LNCAP (cell line): ENCODE data around the gene RPL29.

Experiments
- CTCF ChIP-seq: fragments of 450-650 bp; IDR thresholded peaks from 2 replicates; pipeline ENCODE4 v1.5.1; 2017; ENCODE audit warnings: mild to moderate bottlenecking

Gene RPL29

GRCh38 chr3:51995346-51996163 is at the start of gene RPL29:
Gene RPL29 (minus strand): TSS chr3:51995895. CDS start chr3:51995461, 434 bp downstream.
- TF ChIP-seq CTCF = no peak

GRCh38 chr3:52044869-52045619 is 49.3 kb upstream of the RPL29 start:
- no peak for TF ChIP-seq CTCF

GRCh38 chr3:52043750-52044149 is 48.1 kb upstream of the RPL29 start:
- TF ChIP-seq CTCF = no peak

- TF ChIP-seq CTCF = no peak
Observed at GRCh38 chr3:52041118-52041731, 45.5 kb upstream of the RPL29 start.

GRCh38 chr3:52040600-52040999 is 44.9 kb upstream of the RPL29 start:
- TF ChIP-seq CTCF = no peak

- TF ChIP-seq CTCF = no peak
Observed at GRCh38 chr3:52039846-52040245, 44.2 kb upstream of the RPL29 start.

GRCh38 chr3:52039426-52039825 is 43.7 kb upstream of the RPL29 start:
- TF ChIP-seq CTCF = no peak
